ENCODE results near the gene DDAH2.
"Not testable (repeated sequence)": the region's sequence is repeated elsewhere in the genome, so short reads cannot be mapped to it uniquely, and the experiment has no call there.

The DDAH2 gene

DNA sequence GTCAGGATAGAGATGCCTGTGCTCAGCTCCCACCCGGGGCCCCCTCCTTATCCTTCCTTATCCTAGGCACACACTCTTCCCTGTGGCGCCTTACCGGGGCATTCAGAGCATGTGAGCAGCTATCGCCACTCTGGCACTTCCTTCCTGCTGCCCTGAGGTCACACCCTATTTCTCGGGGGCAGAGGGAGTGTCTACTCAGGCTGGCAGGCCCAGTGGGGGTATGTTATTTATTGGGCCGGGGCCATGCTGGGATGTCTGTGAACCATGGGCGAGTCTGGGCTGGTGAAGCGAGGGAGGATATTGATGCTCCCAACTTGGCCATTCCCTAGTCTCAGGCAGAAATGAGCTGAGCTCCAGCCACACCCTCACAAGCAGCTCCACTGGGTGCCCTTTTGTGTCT lies 17.9 kb downstream of the DDAH2 start:
- DNase-seq, result no peak

GRCh38 chr6:31710523-31711219 lies 18.4 kb downstream of the DDAH2 start:
- DNase-seq, result no peak

DNA sequence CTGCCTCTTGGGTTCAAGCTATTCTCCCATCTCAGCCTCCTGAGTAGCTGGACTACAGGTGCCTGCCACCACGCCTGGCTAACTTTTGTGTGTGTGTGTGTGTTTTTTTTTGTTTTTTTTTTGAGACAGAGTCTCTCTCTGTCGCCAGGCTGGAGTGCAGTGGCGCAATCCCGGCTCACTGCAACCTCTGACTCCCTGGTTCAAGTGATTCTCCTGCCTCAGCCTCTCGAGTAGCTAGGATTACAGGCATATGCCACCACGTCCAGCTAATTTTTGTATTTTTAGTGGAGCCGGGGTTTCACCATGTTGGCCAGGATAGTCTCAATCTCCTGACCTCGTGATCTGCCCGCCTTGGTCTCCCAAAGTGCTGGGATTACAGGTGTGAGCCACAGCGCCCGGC lies 19.9 kb downstream of the DDAH2 start:
- DNase-seq, result not testable (repeated sequence)

- DNase-seq, result no peak
These were observed 20.9 kb downstream of the DDAH2 start for GRCh38 chr6:31708224-31708623.

DNA sequence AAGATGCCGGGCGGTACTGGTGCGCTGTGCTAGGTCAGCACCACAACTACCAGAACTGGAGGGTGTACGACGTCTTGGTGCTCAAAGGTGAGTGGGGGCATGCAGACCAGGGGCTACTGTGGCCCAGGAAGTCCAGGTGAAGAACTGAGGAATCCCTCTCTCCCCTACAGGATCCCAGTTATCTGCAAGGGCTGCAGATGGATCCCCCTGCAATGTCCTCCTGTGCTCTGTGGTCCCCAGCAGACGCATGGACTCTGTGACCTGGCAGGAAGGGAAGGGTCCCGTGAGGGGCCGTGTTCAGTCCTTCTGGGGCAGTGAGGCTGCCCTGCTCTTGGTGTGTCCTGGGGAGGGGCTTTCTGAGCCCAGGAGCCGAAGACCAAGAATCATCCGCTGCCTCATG lies 21.4 kb downstream of the DDAH2 start:
- DNase-seq, result no peak

DNA sequence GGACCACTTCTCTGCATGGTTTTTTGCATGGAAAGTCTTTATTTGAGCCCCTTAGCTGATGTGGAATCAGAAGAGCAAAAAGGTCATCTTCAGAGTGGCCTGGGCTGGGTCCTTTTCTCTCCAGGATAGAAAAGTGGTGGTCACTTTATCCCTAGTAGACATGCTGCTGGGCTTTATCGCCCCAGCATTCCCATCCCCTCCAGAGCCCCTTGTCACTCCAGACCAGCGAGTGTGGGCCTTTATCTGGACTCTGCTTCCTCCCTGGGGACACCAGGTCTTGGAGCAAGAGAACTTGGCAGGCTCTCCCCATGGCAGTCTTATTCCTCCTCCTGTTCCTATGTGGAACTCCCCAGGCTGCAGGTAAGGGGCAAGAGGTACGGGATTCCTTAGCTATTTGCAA lies 22.5 kb downstream of the DDAH2 start, which contains the start of gene LY6G6F:
Gene LY6G6F, plus strand, starts transcription at position 268 of the 400 bp plus-strand sequence. Its CDS starts 41 bp downstream, at position 309.
- DNase-seq, result no peak

DNA sequence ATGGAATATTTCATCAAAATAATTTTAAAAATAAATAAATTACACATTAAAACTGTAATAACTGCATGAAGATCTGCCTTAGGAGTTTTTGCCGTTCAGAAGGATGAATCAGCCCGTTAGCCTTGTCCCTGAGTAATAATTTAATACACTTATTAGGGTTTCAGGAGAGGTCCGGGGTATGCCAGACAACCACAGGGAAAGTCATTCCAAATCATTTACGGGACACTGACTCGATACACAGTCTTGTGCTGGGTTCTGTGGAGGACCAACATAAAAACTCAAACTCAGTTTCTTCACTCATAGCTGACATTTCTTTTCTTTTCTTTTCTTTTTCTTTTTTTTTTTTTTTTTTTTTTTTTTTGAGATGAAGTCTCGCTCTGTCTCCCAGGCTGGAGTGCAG lies 23.2 kb downstream of the DDAH2 start:
- no peak for DNase-seq

- peak; percentile 95 for DNase-seq
These were observed 26.0 kb downstream of the DDAH2 start, which contains the start of gene ABHD16A for GRCh38 chr6:31702819-31703716. Gene ABHD16A, minus strand, starts transcription at chr6:31703324. Its CDS starts 43 bp downstream, at chr6:31703281.

- no peak for DNase-seq
These were observed 26.7 kb downstream of the DDAH2 start for GRCh38 chr6:31702405-31702818.

- DNase-seq, result peak in 1 of 2 experiments; percentile 10
These were observed 27.3 kb downstream of the DDAH2 start for GRCh38 chr6:31701666-31702404.

DNA sequence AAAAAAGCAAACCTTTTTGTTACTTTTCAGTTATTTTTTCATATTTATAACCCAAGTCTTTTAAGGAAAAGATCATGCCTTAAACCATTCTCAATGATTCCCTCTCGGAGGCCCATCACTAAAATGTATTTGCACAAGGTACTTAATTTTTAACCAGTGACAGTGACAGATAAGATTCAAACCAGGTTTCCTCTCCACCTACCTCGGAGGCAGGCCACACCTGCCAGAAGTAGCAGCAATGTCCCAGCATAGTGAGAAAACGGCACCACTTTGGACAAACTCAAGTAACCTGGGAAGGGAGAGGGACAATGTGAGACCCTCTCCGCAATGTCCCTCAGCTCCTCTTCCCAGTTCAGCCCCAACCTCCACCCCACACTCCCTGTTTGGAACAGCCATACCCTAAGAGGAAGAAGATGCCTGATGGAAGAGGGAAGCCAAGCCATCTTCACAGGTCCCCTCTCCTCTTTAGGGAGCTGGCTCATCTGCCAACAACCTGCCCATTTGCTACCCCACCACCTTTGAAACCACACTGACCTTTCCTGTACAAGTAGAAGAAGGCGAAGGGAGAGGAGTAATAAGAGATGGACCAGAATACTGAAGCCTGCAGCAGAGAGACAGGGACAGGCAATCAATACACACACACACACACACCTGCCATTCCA lies 28.2 kb downstream of the DDAH2 start:
- DNase-seq, result no peak

DNA sequence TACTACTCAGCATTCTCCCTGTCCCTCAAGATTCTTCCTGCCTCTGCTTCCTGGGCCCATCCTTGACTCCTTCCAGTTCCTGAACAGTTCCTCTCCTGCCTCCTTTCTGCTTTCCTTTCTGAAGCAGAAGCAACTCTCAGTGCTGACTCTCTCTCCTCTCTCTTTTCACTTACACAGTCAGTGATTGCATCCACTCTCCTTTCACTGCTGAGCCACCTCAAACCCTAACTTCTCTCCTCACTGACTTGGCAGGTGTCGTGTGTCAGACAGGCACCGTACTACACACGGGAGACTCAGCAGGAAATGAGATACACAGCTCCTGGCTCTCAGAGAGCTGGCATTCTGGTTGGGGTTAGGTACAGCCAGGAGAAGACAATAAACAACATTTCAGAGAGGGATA lies 31.5 kb downstream of the DDAH2 start:
- no peak for DNase-seq

DNA sequence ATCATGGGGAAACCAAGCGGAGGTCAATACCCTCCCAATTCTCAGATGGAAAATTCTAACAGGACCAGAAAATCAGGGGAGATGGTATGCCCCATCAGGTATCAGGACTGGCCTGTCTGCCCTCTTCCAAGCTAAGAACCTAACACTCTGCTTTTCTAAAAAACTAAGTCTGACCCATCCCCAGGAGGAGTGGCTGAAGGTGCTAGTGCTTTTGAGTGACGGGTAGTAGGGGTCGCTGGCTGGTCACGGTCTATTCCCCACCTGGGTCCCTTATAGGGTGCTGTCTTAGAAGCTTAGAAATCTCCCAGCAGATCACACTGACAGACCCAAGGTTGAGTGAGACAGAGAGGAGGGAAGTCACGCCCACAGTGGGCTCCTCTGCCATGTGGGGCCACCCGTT lies 35.6 kb downstream of the DDAH2 start:
- no peak for DNase-seq

DNA sequence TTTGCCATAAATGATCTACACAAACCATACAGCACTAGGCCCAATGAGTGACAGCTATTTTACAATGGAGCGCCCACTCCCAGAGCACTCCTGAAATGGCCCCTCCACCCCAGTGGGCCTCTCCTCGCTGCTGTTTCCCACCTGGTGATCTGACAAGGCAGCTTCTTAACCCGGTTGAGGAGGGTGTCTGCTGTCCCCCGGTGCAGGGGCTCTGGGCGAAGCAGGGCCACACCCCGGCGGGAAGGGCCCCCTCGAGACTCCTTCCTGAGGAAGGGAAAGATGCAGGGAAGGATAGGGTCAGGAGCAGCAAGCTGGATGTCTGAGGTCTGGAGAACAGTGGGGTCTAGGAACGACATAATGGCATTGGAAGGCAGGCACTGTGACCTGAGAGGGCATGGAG lies 36.2 kb downstream of the DDAH2 start:
- no peak for DNase-seq

DNA sequence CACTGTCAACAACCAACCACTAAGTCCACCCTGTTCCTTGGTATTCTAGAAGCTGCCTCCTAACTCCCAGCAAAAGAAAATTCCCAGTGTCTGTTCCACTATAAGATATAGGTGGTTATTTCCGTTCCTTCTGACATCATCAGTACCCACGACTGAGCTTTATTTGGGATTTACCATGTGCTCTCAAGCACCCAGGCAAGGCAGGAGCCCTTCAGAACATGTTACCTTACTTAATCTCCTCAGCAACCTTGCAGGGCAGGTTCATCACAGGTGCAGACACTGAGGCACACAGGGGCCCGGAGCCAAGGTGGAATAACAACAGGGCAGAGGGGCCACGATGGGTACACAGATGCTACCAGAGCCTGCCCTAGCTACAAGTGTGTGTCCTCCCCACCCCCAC lies 36.7 kb downstream of the DDAH2 start:
- no peak for DNase-seq

- no peak for DNase-seq
These were observed 37.5 kb downstream of the DDAH2 start for GRCh38 chr6:31691564-31692108.

DNA sequence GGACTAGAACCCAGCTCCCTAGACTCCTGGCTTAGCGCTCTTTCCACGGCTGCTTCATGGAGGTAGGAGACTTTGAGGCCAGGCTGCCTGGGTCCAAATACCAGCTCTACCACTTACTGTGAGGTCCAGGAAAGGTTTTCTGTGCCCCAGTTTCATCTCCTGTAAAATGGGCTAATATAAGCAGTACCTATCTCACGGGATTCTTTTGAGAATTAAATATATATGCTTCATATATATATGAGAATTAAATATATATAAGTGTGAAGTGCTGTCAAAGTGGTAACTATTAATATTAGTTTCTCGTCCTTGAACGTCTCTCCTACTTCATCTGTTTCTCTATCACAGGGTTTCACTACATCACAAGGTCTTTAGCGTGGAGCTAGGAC lies 38.0 kb downstream of the DDAH2 start:
- DNase-seq, result no peak

GRCh38 chr6:31690231-31691077 lies 38.6 kb downstream of the DDAH2 start:
- DNase-seq, result no peak

- no peak for DNase-seq
These were observed 39.6 kb downstream of the DDAH2 start for GRCh38 chr6:31689249-31690110.

Measured in NCI-H1930 (cell line).